G401 (cell line): ENCODE data around the gene KMT2B. TPM values are rescaled to one million over a fixed set of nuclear protein-coding genes. Genes with fewer than 3 reads are reported as not detected.

Experiments
- DNase-seq: peaks from one replicate; pipeline ENCODE4 v3.0.0-alpha.2; 2015; ENCODE audit warnings: low spot score
- in situ Hi-C: cut with HindIII; loops from 2 replicates; pipeline ENCODE4 v1.10.0; 2016; ENCODE audit warnings: low sequenced_read_pairs, mixed read lengths
- total RNA-seq: library from RNA; depleted of rRNA; stranded (reverse); fragments of >200 nt; shearing (Covaris generic); gene quantifications from 2 replicates; pipeline ENCODE4 v1.2.3, GENCODE V29; 2014; rRNA removed

KMT2B gene
- total RNA-seq, 1 experiment from 2014 or later, result 4.6 TPM

DNA sequence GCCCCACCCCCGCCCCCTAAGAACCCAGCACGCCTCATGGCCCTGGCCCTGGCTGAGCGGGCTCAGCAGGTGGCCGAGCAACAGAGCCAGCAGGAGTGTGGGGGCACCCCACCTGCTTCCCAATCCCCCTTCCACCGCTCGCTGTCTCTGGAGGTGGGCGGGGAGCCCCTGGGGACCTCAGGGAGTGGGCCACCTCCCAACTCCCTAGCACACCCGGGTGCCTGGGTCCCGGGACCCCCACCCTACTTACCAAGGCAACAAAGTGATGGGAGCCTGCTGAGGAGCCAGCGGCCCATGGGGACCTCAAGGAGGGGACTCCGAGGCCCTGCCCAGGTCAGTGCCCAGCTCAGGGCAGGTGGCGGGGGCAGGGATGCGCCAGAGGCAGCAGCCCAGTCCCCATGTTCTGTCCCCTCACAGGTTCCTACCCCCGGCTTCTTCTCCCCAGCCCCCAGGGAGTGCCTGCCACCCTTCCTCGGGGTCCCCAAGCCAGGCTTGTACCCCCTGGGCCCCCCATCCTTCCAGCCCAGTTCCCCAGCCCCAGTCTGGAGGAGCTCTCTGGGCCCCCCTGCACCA is 69.5 kb downstream of the KMT2B start:
- DNase-seq, result no peak
- in situ Hi-C loops, result no loop called here

Other genes with a start within 250 kb of the KMT2B start
- not detected in 2 replicates for gene KRTDAP, start 227.5 kb upstream of the KMT2B start, total RNA-seq
- gene DMKN, start 204.4 kb upstream of the KMT2B start, total RNA-seq, result 85.4 and 136 TPM in 2 replicates
- not detected in 2 replicates for gene SBSN, start 189.7 kb upstream of the KMT2B start, total RNA-seq
- 3.2 TPM in 1 of 2 replicates, not detected in the other for gene GAPDHS, start 184.5 kb upstream of the KMT2B start, total RNA-seq
- gene TMEM147, start 172.4 kb upstream of the KMT2B start, total RNA-seq, result 208 and 254 TPM in 2 replicates
- not detected in 2 replicates for gene ATP4A, start 154.3 kb upstream of the KMT2B start, total RNA-seq
- not detected in 2 replicates for gene PMIS2, start 131.8 kb upstream of the KMT2B start, total RNA-seq
- gene HAUS5, start 105.3 kb upstream of the KMT2B start, total RNA-seq, result 21.5 and 32.4 TPM in 2 replicates
- gene RBM42, start 89.0 kb upstream of the KMT2B start, total RNA-seq, result 108 and 119 TPM in 2 replicates
- gene ETV2, start 76.3 kb upstream of the KMT2B start, total RNA-seq, result not detected in 2 replicates
- 284 and 429 TPM in 2 replicates for gene COX6B1, start 69.7 kb upstream of the KMT2B start, total RNA-seq
- 0.62 TPM in 1 of 2 replicates, not detected in the other for gene UPK1A, start 51.5 kb upstream of the KMT2B start, total RNA-seq
- 0.17 TPM in 1 of 2 replicates, not detected in the other for gene ZBTB32, start 13.4 kb upstream of the KMT2B start, total RNA-seq
- gene IGFLR1, start 24.4 kb downstream of the KMT2B start, total RNA-seq, result 4.0 and 9.3 TPM in 2 replicates
- 6.3 and 44.4 TPM in 2 replicates for gene U2AF1L4, start 27.4 kb downstream of the KMT2B start, total RNA-seq
- gene PSENEN, start 27.6 kb downstream of the KMT2B start, total RNA-seq, result 63.1 and 65.0 TPM in 2 replicates
- gene LIN37, start 30.6 kb downstream of the KMT2B start, total RNA-seq, result 0.80 and 9.2 TPM in 2 replicates
- not detected in 2 replicates for gene HSPB6, start 39.0 kb downstream of the KMT2B start, total RNA-seq
- gene PROSER3, start 40.2 kb downstream of the KMT2B start, total RNA-seq, result 7.9 and 11.9 TPM in 2 replicates
- gene ARHGAP33, start 57.6 kb downstream of the KMT2B start, total RNA-seq, result 1.7 and 4.6 TPM in 2 replicates
- gene PRODH2, start 94.8 kb downstream of the KMT2B start, total RNA-seq, result not detected in 2 replicates
- 0.18 TPM in 1 of 2 replicates, not detected in the other for gene NPHS1, start 134.5 kb downstream of the KMT2B start, total RNA-seq
- gene KIRREL2, start 138.9 kb downstream of the KMT2B start, total RNA-seq, result 3.0 and 5.2 TPM in 2 replicates
- gene APLP1, start 150.6 kb downstream of the KMT2B start, total RNA-seq, result 121 and 133 TPM in 2 replicates
- 4.1 and 8.4 TPM in 2 replicates for gene NFKBID, start 182.5 kb downstream of the KMT2B start, total RNA-seq
- not detected in 2 replicates for gene HCST, start 184.5 kb downstream of the KMT2B start, total RNA-seq
- 7.3 TPM in 1 of 2 replicates, not detected in the other for gene TYROBP, start 190.3 kb downstream of the KMT2B start, total RNA-seq
- gene LRFN3, start 218.4 kb downstream of the KMT2B start, total RNA-seq, result 6.2 and 15.8 TPM in 2 replicates